Activated T-helper 1 cell treated with anti-CD3 and anti-CD28 coated beads, Interleukin-12 subunit alpha, Interleukin-12 subunit beta, Interleukin-2, Interleukin-4 antibody, amounts not matched to agents 30 ng/mL and 10 ng/mL and 1 ng/mL, durations not matched to agents 14 hours and 24 hours and 36 hours (primary cell): ENCODE data around the gene LYZ. TPM values are rescaled to one million over a fixed set of nuclear protein-coding genes. Genes with fewer than 3 reads are reported as not detected.

Experiments used
- DNase-seq: peaks from one replicate; pipeline ENCODE4 v3.0.0; 2021; ENCODE audit warnings: low spot score
- H3K27ac Mint-ChIP-seq: one replicate; pipeline ENCODE4 v1.8.0; 2021; ENCODE audit warnings: mild to moderate bottlenecking, mixed read lengths
- H3K27me3 Mint-ChIP-seq: one replicate; pipeline ENCODE4 v1.8.0; 2022; ENCODE audit warnings: mild to moderate bottlenecking, moderate library complexity, mixed read lengths; ENCODE audit not compliant: insufficient read depth
- H3K36me3 Mint-ChIP-seq: one replicate; pipeline ENCODE4 v1.8.0; 2021; ENCODE audit warnings: low read depth, mixed read lengths
- H3K4me1 Mint-ChIP-seq: one replicate; pipeline ENCODE4 v1.8.0; 2021; ENCODE audit warnings: low read depth, mixed read lengths
- H3K4me3 Mint-ChIP-seq: one replicate; pipeline ENCODE4 v1.8.0; 2021; ENCODE audit warnings: mild to moderate bottlenecking, moderate library complexity, mixed read lengths
- H3K9me3 Mint-ChIP-seq: one replicate; pipeline ENCODE4 v1.8.0; 2021; ENCODE audit warnings: mixed read lengths
- intact Hi-C: fragments of 100-400 bp; cut with micrococcal nuclease; formaldehyde crosslinking; loops from one replicate; pipeline ENCODE4 v1.15.1; 2024
- total RNA-seq: library from RNA; stranded (reverse); gene quantifications from 2 replicates; pipeline ENCODE4 v1.2.3, GENCODE V29; 2022

LYZ gene
- total RNA-seq, 1 donor from 2014 or later: not detected

DNA sequence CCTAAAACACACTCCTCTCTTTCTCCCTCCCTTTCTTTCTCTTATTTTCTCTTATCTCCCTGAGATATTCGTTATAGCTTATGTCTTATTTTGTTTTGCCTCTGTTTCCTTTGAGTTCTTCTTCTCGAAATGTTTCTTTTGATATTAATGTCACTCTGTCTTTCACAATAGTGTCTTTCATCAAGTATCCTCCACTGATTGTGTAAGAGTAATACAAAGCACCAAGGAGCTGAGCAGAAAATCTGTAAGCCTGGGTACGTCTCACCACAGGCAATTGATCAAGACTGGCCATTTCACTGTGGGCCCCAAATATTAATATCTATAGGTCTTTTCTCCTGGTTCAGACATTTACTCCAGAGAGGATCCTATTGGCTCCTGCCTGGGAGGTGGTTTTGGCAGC, 4.8 kb upstream of the LYZ start:
- H3K4me1 Mint-ChIP-seq: no peaks in the 10 kb centered on the region
- H3K27me3 Mint-ChIP-seq: peaks cover 12% of the 10 kb centered on the region
- intact Hi-C loops: no loop called here
- DNase-seq: no peak
- H3K4me3 Mint-ChIP-seq: no peak overlapping the region
- no peaks in the 10 kb centered on the region for H3K9me3 Mint-ChIP-seq
- H3K27ac Mint-ChIP-seq: no peak overlapping the region
- H3K36me3 Mint-ChIP-seq: no peaks in the 10 kb centered on the region

GRCh38 chr12:69343885-69344612, 4.1 kb upstream of the LYZ start:
- Mint-ChIP-seq H3K36me3 (no peaks in the 10 kb centered on the region), H3K27ac (no peak overlapping the region), H3K4me3 (no peak overlapping the region), H3K4me1 (no peaks in the 10 kb centered on the region), H3K9me3 (no peaks in the 10 kb centered on the region), H3K27me3 (peaks cover 15% of the 10 kb centered on the region)
- DNase-seq: no peak
- intact Hi-C loops: no loop called here

DNA sequence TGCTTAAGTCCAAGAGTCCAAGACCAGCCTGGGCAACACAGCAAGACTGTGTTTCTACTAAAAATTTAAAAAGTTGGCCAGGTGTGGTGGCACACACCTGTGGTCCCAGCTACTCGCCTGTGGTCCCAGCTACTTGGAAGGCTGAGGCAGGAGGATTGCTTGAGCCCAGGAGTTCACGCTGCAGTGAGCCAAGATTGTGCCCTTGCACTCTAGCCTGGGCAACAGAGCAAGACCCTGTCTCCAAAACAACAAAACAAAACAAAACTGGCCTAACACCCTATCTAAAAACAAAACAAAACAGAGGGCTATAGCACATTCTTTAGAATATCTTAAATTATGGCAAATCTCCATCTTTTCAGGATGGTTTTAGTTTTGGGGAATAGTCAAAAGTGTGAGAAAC, 3.1 kb upstream of the LYZ start:
- Mint-ChIP-seq H3K27ac (no peak overlapping the region), H3K27me3 (peaks cover 16% of the 10 kb centered on the region), H3K4me3 (no peak overlapping the region), H3K4me1 (no peaks in the 10 kb centered on the region), H3K36me3 (no peaks in the 10 kb centered on the region), H3K9me3 (no peaks in the 10 kb centered on the region)
- no peak for DNase-seq
- intact Hi-C loops: no loop called here

DNA sequence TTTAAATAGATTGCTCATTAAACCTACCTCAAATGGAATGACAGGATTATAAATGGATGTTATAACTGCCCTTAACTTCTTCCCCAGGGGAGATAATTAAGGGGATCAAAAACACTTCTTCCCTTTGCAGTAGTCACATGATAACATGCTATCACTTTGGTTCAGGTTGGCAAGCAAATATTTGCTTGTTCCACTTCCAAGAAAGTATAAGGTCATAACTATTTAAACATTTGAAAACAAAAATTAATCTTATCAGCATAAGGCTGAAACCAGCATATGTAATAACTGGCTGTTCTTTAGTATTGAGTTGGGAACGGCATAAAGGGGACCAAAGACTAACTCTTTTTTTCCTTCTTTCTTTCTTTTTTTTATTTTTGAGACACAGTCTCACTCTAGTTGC, 2.4 kb upstream of the LYZ start:
- Mint-ChIP-seq H3K36me3 (no peaks in the 10 kb centered on the region), H3K4me3 (no peak overlapping the region), H3K27me3 (peaks cover 16% of the 10 kb centered on the region), H3K4me1 (no peaks in the 10 kb centered on the region), H3K9me3 (no peaks in the 10 kb centered on the region), H3K27ac (no peak overlapping the region)
- intact Hi-C loops: no loop called here
- no peak for DNase-seq

- Mint-ChIP-seq H3K27ac (no peak overlapping the region), H3K36me3 (no peaks in the 10 kb centered on the region), H3K4me3 (no peak overlapping the region), H3K9me3 (no peaks in the 10 kb centered on the region), H3K27me3 (peaks cover 25% of the 10 kb centered on the region), H3K4me1 (no peaks in the 10 kb centered on the region)
- no peak for DNase-seq
- intact Hi-C loops: no loop called here
Observed at GRCh38 chr12:69350002-69350626, 1.9 kb downstream of the LYZ start.

DNA sequence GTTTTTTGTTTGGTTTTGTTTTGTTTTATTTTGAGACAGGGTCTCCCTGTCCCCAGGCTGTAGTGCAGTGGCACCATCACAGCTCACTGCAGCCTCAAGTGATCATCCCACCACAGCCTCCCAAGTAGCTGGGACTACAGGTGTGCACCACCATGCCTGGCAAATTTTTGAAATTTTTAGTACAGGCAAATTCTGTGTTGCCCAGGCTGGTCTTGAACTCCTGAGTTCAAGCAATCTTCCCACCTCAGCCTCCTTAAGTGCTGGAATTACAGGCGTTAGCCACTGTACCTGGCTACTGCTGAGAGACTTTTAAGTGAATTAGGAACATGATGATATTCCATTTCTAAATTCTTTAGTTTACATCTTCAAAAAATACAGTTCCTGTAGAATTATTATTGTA, 2.6 kb downstream of the LYZ start:
- no peak for DNase-seq
- no peaks in the 10 kb centered on the region for H3K4me1 Mint-ChIP-seq
- intact Hi-C loops: no loop called here
- no peaks in the 10 kb centered on the region for H3K9me3 Mint-ChIP-seq
- no peak overlapping the region for H3K4me3 Mint-ChIP-seq
- H3K27me3 Mint-ChIP-seq: peaks cover 25% of the 10 kb centered on the region
- H3K36me3 Mint-ChIP-seq: no peaks in the 10 kb centered on the region
- H3K27ac Mint-ChIP-seq: no peak overlapping the region

DNA sequence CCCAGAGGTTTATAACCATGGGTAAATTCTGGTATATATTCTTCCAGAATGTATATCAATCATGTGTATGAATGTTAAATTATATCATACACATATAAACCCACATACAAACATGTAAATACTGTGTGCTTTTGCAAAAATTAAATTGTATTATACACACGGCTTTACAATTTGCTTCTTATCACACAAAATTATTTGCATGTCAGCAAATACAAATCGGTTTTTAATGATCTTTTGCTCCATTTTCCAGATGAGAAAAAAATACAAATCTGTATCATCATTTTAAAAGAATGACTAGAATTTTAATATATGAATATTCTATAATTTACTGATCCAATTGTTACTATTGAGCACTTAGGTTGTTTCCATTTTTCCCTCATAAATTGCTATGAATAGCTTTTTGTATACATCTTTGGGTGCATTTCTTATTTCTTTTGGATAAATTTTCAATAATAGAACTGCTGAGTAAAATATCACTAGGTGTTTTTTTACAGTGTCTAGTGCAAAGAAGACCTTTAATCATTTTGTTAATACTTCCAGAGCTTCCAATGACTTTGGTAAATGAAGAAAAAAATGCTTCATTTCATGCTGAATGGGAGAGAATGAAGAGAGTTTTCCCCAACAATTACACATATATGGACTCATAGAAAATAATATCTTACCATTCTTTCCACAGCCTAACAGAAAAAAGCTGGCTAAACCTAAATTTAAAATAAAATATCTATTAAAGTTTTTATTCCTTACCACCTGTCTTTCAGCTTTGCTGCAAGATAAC, 3.5 kb downstream of the LYZ start:
- H3K9me3 Mint-ChIP-seq: no peaks in the 10 kb centered on the region

GRCh38 chr12:69352904-69353303, 4.7 kb downstream of the LYZ start:
- no peak for DNase-seq
- peaks cover 6% of the 10 kb centered on the region for H3K4me1 Mint-ChIP-seq
- intact Hi-C loops: no loop called here
- H3K27me3 Mint-ChIP-seq: peaks cover 25% of the 10 kb centered on the region
- no peaks in the 10 kb centered on the region for H3K9me3 Mint-ChIP-seq
- no peaks in the 10 kb centered on the region for H3K36me3 Mint-ChIP-seq
- H3K4me3 Mint-ChIP-seq: no peak overlapping the region
- no peak overlapping the region for H3K27ac Mint-ChIP-seq

More for the DNA sequence above, 3.5 kb downstream of the LYZ start:
- Mint-ChIP-seq H3K4me3 (no peak overlapping the region), H3K4me1 (no peaks in the 10 kb centered on the region), H3K27ac (no peak overlapping the region), H3K36me3 (no peaks in the 10 kb centered on the region), H3K27me3 (peaks cover 25% of the 10 kb centered on the region)
- no peak for DNase-seq
- intact Hi-C loops: no loop called here

- peaks cover 19% of the 10 kb centered on the region for H3K27me3 Mint-ChIP-seq
- no peak overlapping the region for H3K27ac Mint-ChIP-seq
- H3K4me3 Mint-ChIP-seq: no peak overlapping the region
- intact Hi-C loops: no loop called here
- DNase-seq: no peak
- H3K4me1 Mint-ChIP-seq: peaks cover 15% of the 10 kb centered on the region
- no peaks in the 10 kb centered on the region for H3K36me3 Mint-ChIP-seq
- no peaks in the 10 kb centered on the region for H3K9me3 Mint-ChIP-seq
Observed at GRCh38 chr12:69354172-69354555, 6.0 kb downstream of the LYZ start.

DNA sequence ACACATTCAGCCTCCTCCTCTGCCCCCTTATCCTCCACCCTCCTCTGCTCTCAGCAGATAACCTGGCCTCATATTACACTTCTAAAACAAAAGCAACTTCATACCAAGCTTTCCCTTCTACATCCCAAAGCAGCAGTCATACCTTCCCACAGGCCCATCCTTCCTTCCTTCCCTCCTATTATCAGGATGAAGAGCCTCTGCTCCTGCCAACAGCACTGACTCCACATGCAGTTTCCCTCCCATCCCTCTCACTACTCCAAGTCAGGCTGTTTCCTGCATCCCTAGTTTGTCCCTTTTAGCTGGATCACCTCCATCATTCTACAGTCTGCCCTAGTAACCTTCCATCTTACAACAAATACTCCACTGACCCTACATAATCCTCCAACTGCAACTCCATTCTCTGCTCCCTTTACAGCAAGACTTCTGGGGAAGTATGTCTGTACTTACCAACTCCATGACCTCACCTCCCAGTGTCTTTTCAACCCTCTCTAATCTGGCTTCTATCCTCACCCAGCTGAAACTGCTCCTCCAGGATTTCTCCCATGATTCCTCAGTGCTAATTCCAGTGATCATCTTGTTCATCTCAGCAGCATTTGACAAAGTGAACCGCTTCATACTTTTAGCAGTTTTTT, 6.5 kb downstream of the LYZ start:
- no peaks in the 10 kb centered on the region for H3K36me3 Mint-ChIP-seq
- H3K4me1 Mint-ChIP-seq: peaks cover 19% of the 10 kb centered on the region
- DNase-seq: no peak
- peaks cover 16% of the 10 kb centered on the region for H3K27me3 Mint-ChIP-seq
- intact Hi-C loops: no loop called here
- H3K9me3 Mint-ChIP-seq: no peaks in the 10 kb centered on the region
- no peak overlapping the region for H3K4me3 Mint-ChIP-seq
- peak overlapping the region; percentile 18 for H3K27ac Mint-ChIP-seq

- H3K9me3 Mint-ChIP-seq: no peaks in the 10 kb centered on the region
- intact Hi-C loops: no loop called here
Observed at GRCh38 chr12:69355363-69356028, 7.3 kb downstream of the LYZ start.

DNA sequence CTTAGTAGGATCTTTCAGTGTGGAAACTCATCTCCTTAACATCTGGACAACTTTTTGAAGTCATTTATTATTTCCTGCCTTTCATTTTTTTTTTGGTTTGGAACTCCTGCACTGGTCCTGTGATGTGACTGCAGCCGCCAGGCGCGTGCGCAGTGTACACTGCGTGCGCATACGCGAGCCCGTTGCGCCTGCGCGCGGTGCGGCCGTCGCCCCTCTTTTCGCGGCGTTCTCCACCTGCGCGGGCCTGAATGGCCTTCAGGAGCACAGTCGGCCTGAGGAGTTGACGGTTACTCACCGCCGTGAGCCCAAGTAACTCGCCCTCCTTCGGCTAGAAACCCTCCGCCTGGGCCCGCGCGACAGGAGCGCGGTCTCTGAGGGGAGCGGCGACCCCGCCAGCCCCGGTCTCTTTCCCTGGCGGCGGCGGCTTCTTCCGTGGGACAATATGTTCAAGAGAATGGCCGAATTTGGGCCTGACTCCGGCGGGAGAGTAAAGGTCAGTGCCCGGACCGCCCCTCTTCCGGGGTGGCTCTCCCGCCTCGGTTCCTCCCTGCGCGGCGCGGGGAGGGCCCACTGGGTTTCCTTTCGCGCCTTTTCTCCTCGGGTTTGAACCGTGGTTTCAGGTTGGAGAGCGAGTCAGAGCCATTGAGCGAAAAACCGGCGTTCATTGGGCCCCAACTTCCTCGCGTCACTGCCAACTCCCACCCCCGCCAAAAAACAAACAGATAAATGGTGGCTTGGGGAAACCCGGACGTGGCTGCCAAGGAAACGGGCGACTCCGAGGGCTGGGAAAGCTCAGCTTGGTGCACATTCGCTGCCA, 11.6 kb downstream of the LYZ start, which contains the start of gene YEATS4:
TSS of gene YEATS4 (plus strand) at position 213 of the 817 bp plus-strand sequence. CDS start at position 443, 230 bp downstream.
- Mint-ChIP-seq H3K4me1 (peaks cover 33% of the 10 kb centered on the region), H3K9me3 (no peaks in the 10 kb centered on the region), H3K36me3 (peaks cover 16% of the 10 kb centered on the region), H3K27me3 (peaks cover 3% of the 10 kb centered on the region), H3K4me3 (peak within 1 kb of the TSS; percentile 94), H3K27ac (peak within 1 kb of the TSS; percentile 89)
- peak; percentile 88 for DNase-seq
- intact Hi-C loops: loop anchor here (1.0 to 2.0 kb wide), 5 partner anchors 111 to 883 kb away; partner anchors contain the start of genes CNOT2, FRS2 and RAB3IP

More at GRCh38 chr12:69355363-69356028, 7.3 kb downstream of the LYZ start:
- Mint-ChIP-seq H3K4me1 (peaks cover 19% of the 10 kb centered on the region), H3K27ac (no peak overlapping the region), H3K36me3 (peaks cover 2% of the 10 kb centered on the region), H3K4me3 (no peak overlapping the region), H3K27me3 (peaks cover 14% of the 10 kb centered on the region)
- no peak for DNase-seq
